ENCODE data around the gene TRAF6. TPM values are rescaled to one million over a fixed set of nuclear protein-coding genes. Genes with fewer than 3 reads are reported as not detected.

The TRAF6 gene
- total and polyA plus RNA-seq, 10 of the 15 experiments (the other 5 are each of a cell fraction or from before 2014, with no cell fraction given) = 1.4 to 10.9 (median 7.0) TPM

GRCh38 chr11:36480833-36481232, 29.2 kb downstream of the TRAF6 start:
- no peak for FAIRE-seq

More at GRCh38 chr11:36480833-36481232, 29.2 kb downstream of the TRAF6 start:
- no TSS peak for BruUV-seq (replicated peaks)
- in situ Hi-C loops (cut with MboI) = no loop called here
- CTCF ChIA-PET = interaction anchor here (1.4 to 6.4 kb wide), 7 partner anchors 11 to 184 kb away, joined by 3 to 286 read pairs (median 7); partner anchors contain the start of genes COMMD9 and PRR5L
- intact Hi-C loops (cut with micrococcal nuclease; ENCODE audit: unreplicated experiment) = no loop called here
- no peak overlapping the region for H3K4me3 ChIP-seq
- H3K9me3 ChIP-seq (replicated peaks; ENCODE audit: control insufficient read depth, insufficient read depth, low read length) = no peaks in the 10 kb centered on the region; the same call in 2 of the 3 replicates
- RAD21 ChIA-PET (ENCODE audit: unreplicated experiment) = interaction anchor here (0.9 to 6.0 kb wide), 2 partner anchors 12 to 190 kb away, joined by 5 to 106 read pairs; partner anchors contain the start of gene COMMD9
- H3K36me3 ChIP-seq (ENCODE audit: control insufficient read depth in 2 of 2, insufficient read depth in 2 of 2, low read length in 1 of 2) = peaks cover 0 to 4% of the 10 kb centered on the region in 2 experiments; a peak in 2 of 4 replicates
- no peaks in the 10 kb centered on the region for H3K27me3 ChIP-seq (replicated peaks in 1 of 2; ENCODE audit: control insufficient read depth in 2 of 2, insufficient read depth in 2 of 2, low read length in 1 of 2)
- POLR2A ChIA-PET = no interaction called here
- no peaks in the 10 kb centered on the region for H3K4me1 ChIP-seq (ENCODE audit: control insufficient read depth, insufficient read depth, low read length)
- H3K9ac ChIP-seq (ENCODE audit: control insufficient read depth, insufficient read depth, low read length) = no peak overlapping the region
- H3K27ac ChIP-seq (ENCODE audit: control insufficient read depth, insufficient read depth) = no peak overlapping the region
- no peak overlapping the region for H3K4me2 ChIP-seq (ENCODE audit: control insufficient read depth, insufficient read depth)
- H4K20me1 ChIP-seq (ENCODE audit: control insufficient read depth, insufficient read depth) = no peaks in the 10 kb centered on the region
- H3K79me2 ChIP-seq (ENCODE audit: control insufficient read depth, insufficient read depth, low read length) = no peaks in the 10 kb centered on the region
- SMC1A ChIA-PET (ENCODE audit: uncharacterized antibody, unreplicated experiment) = interaction anchor here (4.4 to 6.4 kb wide), 4 partner anchors 13 to 188 kb away, joined by 20 to 181 read pairs (median 40); partner anchors contain the start of genes COMMD9 and PRR5L
- no peak for DNase-seq (ENCODE audit: low read depth, low spot score)
- no peak for ATAC-seq
- H2AFZ ChIP-seq (ENCODE audit: control insufficient read depth, low read depth, low read length) = no peak overlapping the region
- TF ChIP-seq ZNF217 (IDR thresholded peaks at IDR 0.05) = no peak
- TF ChIP-seq BRCA1 (IDR thresholded peaks at IDR 0.05; ENCODE audit: low read depth, low read length) = no peak
- no peak for TF ChIP-seq MTA2 (IDR thresholded peaks at IDR 0.05; ENCODE audit: low read depth)
- no peak for TF ChIP-seq PBX3 (IDR thresholded peaks at IDR 0.05; ENCODE audit: insufficient replicate concordance, low read depth, low read length)
